GM23338 (cell line): ENCODE data around the gene GATAD2B. TPM values are rescaled to one million over a fixed set of nuclear protein-coding genes. Genes with fewer than 3 reads are reported as not detected.

ENCODE experiments used
- ATAC-seq: fragments of 200-7000 bp; cut with Tn5 transposase; 3 replicates; pipeline ENCODE4 v1.9.1; 2020
- DNase-seq: peaks from one replicate; pipeline ENCODE4 v3.0.0-alpha.2; 2015; ENCODE audit warnings: low spot score
- H2AFZ ChIP-seq: fragments of 200-600 bp; sonication (generic); 2 replicates; pipeline ENCODE4 v1.8.0; 2016; ENCODE audit warnings: antibody characterized with exemption, mild to moderate bottlenecking, moderate library complexity
- H3F3A ChIP-seq: fragments of 200-600 bp; sonication (generic); replicated peaks from 2 replicates; pipeline ENCODE4 v1.8.0; 2017; ENCODE audit warnings: antibody characterized with exemption, mixed run types, low read depth
- H3K27ac ChIP-seq: fragments of 200-600 bp; sonication (generic); 2 replicates; pipeline ENCODE4 v1.6.1; 2016; ENCODE audit warnings: low read depth
- H3K27me3 ChIP-seq: fragments of 200-600 bp; sonication (generic); 2 replicates; pipeline ENCODE4 v1.8.0; 2016; ENCODE audit warnings: mild to moderate bottlenecking, mixed run types, moderate library complexity; ENCODE audit not compliant: insufficient read depth
- H3K36me3 ChIP-seq: fragments of 200-600 bp; sonication (generic); 2 replicates; pipeline ENCODE4 v1.8.0; 2016; ENCODE audit warnings: mild to moderate bottlenecking; ENCODE audit not compliant: insufficient read depth
- H3K4me1 ChIP-seq: fragments of 200-600 bp; sonication (generic); 2 replicates; pipeline ENCODE4 v1.8.0; 2016; ENCODE audit warnings: mild to moderate bottlenecking, moderate library complexity; ENCODE audit not compliant: insufficient read depth
- H3K4me2 ChIP-seq: fragments of 200-600 bp; sonication (generic); 2 replicates; pipeline ENCODE4 v1.7.1; 2017; ENCODE audit warnings: mixed run types
- H3K4me3 ChIP-seq: fragments of 200-600 bp; sonication (generic); 2 replicates; pipeline ENCODE4 v1.6.1; 2016; ENCODE audit warnings: mixed run types
- H3K79me2 ChIP-seq: fragments of 200-600 bp; sonication (generic); replicated peaks from 2 replicates; pipeline ENCODE4 v1.8.0; 2017; ENCODE audit warnings: mild to moderate bottlenecking; ENCODE audit not compliant: insufficient read depth
- H3K9me2 ChIP-seq: fragments of 200-600 bp; sonication (generic); 2 replicates; pipeline ENCODE4 v1.8.0; 2017; ENCODE audit not compliant: insufficient read depth
- H4K20me1 ChIP-seq: fragments of 200-600 bp; sonication (generic); replicated peaks from 2 replicates; pipeline ENCODE4 v1.8.0; 2017; ENCODE audit warnings: mild to moderate bottlenecking; ENCODE audit not compliant: insufficient read depth
- H3K27ac Mint-ChIP-seq: 2 replicates; pipeline ENCODE4 v1.8.0; 2020; ENCODE audit warnings: inconsistent platforms, mild to moderate bottlenecking, moderate library complexity, mixed read lengths
- H3K27me3 Mint-ChIP-seq: 3 replicates; pipeline ENCODE4 v1.8.0; 2022; ENCODE audit warnings: low read depth, mild to moderate bottlenecking, moderate library complexity, mixed read lengths, inconsistent platforms; ENCODE audit not compliant: insufficient read depth, poor library complexity
- H3K36me3 Mint-ChIP-seq: 3 replicates; pipeline ENCODE4 v1.8.0; 2021; ENCODE audit warnings: low read depth, mild to moderate bottlenecking, inconsistent platforms, moderate library complexity, mixed read lengths
- H3K4me1 Mint-ChIP-seq: 3 replicates; pipeline ENCODE4 v1.8.0; 2020; ENCODE audit warnings: mild to moderate bottlenecking, inconsistent platforms, mixed read lengths
- H3K4me3 Mint-ChIP-seq: 3 replicates; pipeline ENCODE4 v1.8.0; 2021; ENCODE audit warnings: moderate library complexity, mild to moderate bottlenecking, inconsistent platforms, mixed read lengths
- H3K9me3 Mint-ChIP-seq: 3 replicates; pipeline ENCODE4 v1.8.0; 2020; ENCODE audit warnings: moderate library complexity, mild to moderate bottlenecking, inconsistent platforms, mixed read lengths
- CREB1 ChIP-seq: fragments of 250-450 bp; sonication (Bioruptor Pico); IDR thresholded peaks from 2 replicates; pipeline ENCODE4 v1.5.0; 2020; ENCODE audit warnings: low read depth, mild to moderate bottlenecking, moderate library complexity
- EZH2phosphoT487 ChIP-seq: fragments of 200-600 bp; sonication (generic); IDR thresholded peaks from one replicate; pipeline ENCODE4 v1.8.1; 2018; ENCODE audit warnings: antibody characterized with exemption; ENCODE audit not compliant: unreplicated experiment
- NANOG ChIP-seq: IDR thresholded peaks from 2 replicates; pipeline ENCODE4 v1.6.1; 2016; ENCODE audit warnings: antibody characterized with exemption, borderline replicate concordance
- POLR2AphosphoS5 ChIP-seq: IDR thresholded peaks from 2 replicates; pipeline ENCODE4 v1.6.1; 2016; ENCODE audit warnings: antibody characterized with exemption, low read depth
- STAT1 ChIP-seq: IDR thresholded peaks from one replicate; pipeline ENCODE4 v1.6.1; 2016; ENCODE audit warnings: antibody characterized with exemption; ENCODE audit not compliant: unreplicated experiment
- ZNF114 ChIP-seq: fragments of 250-450 bp; sonication (Bioruptor Pico); IDR thresholded peaks from 2 replicates; pipeline ENCODE4 v1.5.0; 2020; ENCODE audit warnings: mild to moderate bottlenecking, moderate library complexity
- polyA plus RNA-seq: library from polyadenylated mRNA; unstranded; fragments of >200 nt; fragmentation: Nextera tagmentation; extraction: Ambion mirVana; gene quantifications from 2 replicates; pipeline ENCODE4 v1.2.1, GENCODE V29; 2016
- total RNA-seq: library from RNA; depleted of rRNA; stranded (reverse); fragments of >200 nt; shearing (Covaris generic); gene quantifications from 2 replicates; pipeline ENCODE4 v1.2.3, GENCODE V29; 2014
- TF ChIP-seq, protein P1 (sequence below): IDR thresholded peaks from 2 replicates; pipeline ENCODE4 v1.6.1; 2016; ENCODE audit warnings: antibody characterized with exemption
- TF ChIP-seq, protein P2 (sequence below): fragments of 250-450 bp; sonication (Bioruptor Pico); IDR thresholded peaks from 2 replicates; pipeline ENCODE4 v1.5.0; 2020; ENCODE audit warnings: mild to moderate bottlenecking, moderate library complexity

GATAD2B gene
- total and polyA plus RNA-seq, 2 experiments from 2014 or later: 5.2 to 17.8 TPM

DNA sequence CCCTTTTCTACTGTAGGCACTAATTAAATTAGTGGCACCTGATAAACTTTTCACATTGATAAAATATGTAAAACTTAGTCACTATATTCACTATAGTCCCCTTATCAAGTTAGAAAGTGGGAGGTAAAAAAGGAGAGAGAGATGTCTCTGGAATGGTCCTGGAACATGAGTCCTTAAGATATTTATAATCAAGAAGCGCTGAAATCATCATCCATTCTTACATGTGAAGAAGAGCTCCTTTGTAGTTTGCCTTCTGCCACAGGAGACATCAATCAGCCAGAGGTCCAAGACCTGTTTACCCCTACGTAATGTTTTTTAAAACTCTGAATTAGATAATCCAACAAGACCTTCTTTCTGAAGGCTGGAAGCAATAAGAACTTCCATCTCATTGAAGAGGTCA lies 65.3 kb downstream of the GATAD2B start (continued):
- TF ChIP-seq, protein P1, sequence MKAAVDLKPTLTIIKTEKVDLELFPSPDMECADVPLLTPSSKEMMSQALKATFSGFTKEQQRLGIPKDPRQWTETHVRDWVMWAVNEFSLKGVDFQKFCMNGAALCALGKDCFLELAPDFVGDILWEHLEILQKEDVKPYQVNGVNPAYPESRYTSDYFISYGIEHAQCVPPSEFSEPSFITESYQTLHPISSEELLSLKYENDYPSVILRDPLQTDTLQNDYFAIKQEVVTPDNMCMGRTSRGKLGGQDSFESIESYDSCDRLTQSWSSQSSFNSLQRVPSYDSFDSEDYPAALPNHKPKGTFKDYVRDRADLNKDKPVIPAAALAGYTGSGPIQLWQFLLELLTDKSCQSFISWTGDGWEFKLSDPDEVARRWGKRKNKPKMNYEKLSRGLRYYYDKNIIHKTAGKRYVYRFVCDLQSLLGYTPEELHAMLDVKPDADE: no peak
- TF ChIP-seq EZH2phosphoT487: no peak
- TF ChIP-seq, protein P2, sequence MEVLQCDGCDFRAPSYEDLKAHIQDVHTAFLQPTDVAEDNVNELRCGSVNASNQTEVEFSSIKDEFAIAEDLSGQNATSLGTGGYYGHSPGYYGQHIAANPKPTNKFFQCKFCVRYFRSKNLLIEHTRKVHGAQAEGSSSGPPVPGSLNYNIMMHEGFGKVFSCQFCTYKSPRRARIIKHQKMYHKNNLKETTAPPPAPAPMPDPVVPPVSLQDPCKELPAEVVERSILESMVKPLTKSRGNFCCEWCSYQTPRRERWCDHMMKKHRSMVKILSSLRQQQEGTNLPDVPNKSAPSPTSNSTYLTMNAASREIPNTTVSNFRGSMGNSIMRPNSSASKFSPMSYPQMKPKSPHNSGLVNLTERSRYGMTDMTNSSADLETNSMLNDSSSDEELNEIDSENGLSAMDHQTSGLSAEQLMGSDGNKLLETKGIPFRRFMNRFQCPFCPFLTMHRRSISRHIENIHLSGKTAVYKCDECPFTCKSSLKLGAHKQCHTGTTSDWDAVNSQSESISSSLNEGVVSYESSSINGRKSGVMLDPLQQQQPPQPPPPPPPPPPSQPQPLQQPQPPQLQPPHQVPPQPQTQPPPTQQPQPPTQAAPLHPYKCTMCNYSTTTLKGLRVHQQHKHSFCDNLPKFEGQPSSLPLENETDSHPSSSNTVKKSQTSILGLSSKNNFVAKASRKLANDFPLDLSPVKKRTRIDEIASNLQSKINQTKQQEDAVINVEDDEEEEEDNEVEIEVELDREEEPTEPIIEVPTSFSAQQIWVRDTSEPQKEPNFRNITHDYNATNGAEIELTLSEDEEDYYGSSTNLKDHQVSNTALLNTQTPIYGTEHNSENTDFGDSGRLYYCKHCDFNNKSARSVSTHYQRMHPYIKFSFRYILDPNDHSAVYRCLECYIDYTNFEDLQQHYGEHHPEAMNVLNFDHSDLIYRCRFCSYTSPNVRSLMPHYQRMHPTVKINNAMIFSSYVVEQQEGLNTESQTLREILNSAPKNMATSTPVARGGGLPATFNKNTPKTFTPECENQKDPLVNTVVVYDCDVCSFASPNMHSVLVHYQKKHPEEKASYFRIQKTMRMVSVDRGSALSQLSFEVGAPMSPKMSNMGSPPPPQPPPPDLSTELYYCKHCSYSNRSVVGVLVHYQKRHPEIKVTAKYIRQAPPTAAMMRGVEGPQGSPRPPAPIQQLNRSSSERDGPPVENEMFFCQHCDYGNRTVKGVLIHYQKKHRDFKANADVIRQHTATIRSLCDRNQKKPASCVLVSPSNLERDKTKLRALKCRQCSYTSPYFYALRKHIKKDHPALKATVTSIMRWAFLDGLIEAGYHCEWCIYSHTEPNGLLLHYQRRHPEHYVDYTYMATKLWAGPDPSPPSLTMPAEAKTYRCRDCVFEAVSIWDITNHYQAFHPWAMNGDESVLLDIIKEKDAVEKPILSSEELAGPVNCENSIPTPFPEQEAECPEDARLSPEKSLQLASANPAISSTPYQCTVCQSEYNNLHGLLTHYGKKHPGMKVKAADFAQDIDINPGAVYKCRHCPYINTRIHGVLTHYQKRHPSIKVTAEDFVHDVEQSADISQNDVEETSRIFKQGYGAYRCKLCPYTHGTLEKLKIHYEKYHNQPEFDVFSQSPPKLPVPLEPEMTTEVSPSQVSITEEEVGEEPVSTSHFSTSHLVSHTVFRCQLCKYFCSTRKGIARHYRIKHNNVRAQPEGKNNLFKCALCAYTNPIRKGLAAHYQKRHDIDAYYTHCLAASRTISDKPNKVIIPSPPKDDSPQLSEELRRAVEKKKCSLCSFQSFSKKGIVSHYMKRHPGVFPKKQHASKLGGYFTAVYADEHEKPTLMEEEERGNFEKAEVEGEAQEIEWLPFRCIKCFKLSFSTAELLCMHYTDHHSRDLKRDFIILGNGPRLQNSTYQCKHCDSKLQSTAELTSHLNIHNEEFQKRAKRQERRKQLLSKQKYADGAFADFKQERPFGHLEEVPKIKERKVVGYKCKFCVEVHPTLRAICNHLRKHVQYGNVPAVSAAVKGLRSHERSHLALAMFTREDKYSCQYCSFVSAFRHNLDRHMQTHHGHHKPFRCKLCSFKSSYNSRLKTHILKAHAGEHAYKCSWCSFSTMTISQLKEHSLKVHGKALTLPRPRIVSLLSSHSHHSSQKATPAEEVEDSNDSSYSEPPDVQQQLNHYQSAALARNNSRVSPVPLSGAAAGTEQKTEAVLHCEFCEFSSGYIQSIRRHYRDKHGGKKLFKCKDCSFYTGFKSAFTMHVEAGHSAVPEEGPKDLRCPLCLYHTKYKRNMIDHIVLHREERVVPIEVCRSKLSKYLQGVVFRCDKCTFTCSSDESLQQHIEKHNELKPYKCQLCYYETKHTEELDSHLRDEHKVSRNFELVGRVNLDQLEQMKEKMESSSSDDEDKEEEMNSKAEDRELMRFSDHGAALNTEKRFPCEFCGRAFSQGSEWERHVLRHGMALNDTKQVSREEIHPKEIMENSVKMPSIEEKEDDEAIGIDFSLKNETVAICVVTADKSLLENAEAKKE (CRISPR knock-in tag): no peak

DNA sequence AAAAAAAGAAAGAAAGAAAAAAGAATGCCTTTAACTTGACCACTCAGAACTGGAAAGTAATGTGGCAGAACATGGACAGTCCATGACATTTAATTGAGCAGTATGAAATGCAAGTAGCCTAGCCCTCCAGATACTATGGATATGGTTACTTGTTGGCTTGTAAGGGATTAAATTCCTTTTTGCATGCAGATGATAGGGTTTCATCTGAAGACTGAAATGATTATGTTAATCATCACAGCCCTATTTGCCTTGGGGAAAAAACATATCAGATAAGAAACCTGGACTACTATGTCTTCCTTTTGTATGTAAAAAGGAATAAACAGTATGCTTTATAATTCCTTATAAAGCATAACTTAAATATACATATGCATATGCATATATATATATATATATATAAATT lies 66.0 kb downstream of the GATAD2B start:
- H3K36me3 ChIP-seq: no peaks in the 10 kb centered on the region
- DNase-seq: no peak
- Mint-ChIP-seq H3K4me3 (no peak overlapping the region), H3K9me3 (no peaks in the 10 kb centered on the region), H3K27ac (no peak overlapping the region), H3K27me3 (peaks cover 6% of the 10 kb centered on the region), H3K4me1 (no peaks in the 10 kb centered on the region), H3K36me3 (peaks cover 11% of the 10 kb centered on the region; the same call in 2 of the 3 replicates)
- ATAC-seq: no peak
- H3K9me2 ChIP-seq: no peaks in the 10 kb centered on the region
- H3K4me3 ChIP-seq: no peak overlapping the region
- H3K27me3 ChIP-seq: no peaks in the 10 kb centered on the region
- no peak overlapping the region for H2AFZ ChIP-seq
- peaks cover 32% of the 10 kb centered on the region for H4K20me1 ChIP-seq
- peaks cover 54% of the 10 kb centered on the region for H3K79me2 ChIP-seq
- H3K4me2 ChIP-seq: no peak overlapping the region
- no peaks in the 10 kb centered on the region for H3K4me1 ChIP-seq
- 0 out of 2 replicates have a peak, but pooled peaks cover 2% of the 10 kb centered on the region for H3F3A ChIP-seq
- H3K27ac ChIP-seq: no peak overlapping the region
- TF ChIP-seq, protein P1: no peak
- TF ChIP-seq CREB1 (no peak), ZNF114 (no peak), STAT1 (no peak), POLR2AphosphoS5 (no peak), NANOG (no peak)
- TF ChIP-seq, protein P2 (CRISPR knock-in tag): no peak
